Aorta (tissue), 5 donors: ENCODE results near the gene ADGRB3. TPM values are rescaled to one million over a fixed set of nuclear protein-coding genes. Genes with fewer than 3 reads are reported as not detected.

Experiments used
- ATAC-seq: fragments of 200-7000 bp; cut with Tn5 transposase; one replicate; pipeline ENCODE4 v1.9.1; 2022; ENCODE audit warnings: moderate library complexity; ENCODE audit not compliant: low FRiP score
- DNase-seq, 2 donors: peaks; one replicate each; pipeline ENCODE4 v3.0.0-alpha.2; 2020
- H3K27ac ChIP-seq, 2 donors: one replicate each; pipeline ENCODE4 v1.5.1; 2013; ENCODE audit warnings: low read length in 2 of 2, mild to moderate bottlenecking in 2 of 2, moderate library complexity in 2 of 2, control low read depth in 1 of 2, inconsistent platforms in 1 of 2, low read depth in 1 of 2
- H3K27me3 ChIP-seq, 2 donors: one replicate each; pipeline ENCODE4 v1.6.1; 2013; ENCODE audit warnings: control low read depth in 1 of 2, low read length in 1 of 2, mild to moderate bottlenecking in 1 of 2, moderate library complexity in 1 of 2; ENCODE audit not compliant: insufficient read depth in 2 of 2, control insufficient read depth in 1 of 2
- H3K36me3 ChIP-seq, 2 donors: one replicate each; pipeline ENCODE4 v1.6.1; 2013; ENCODE audit warnings: control low read depth in 1 of 2, low read length in 1 of 2, mild to moderate bottlenecking in 1 of 2; ENCODE audit not compliant: insufficient read depth in 2 of 2, control insufficient read depth in 1 of 2
- H3K4me1 ChIP-seq, 2 donors: one replicate each; pipeline ENCODE4 v1.6.1; 2013; ENCODE audit warnings: low read length in 2 of 2, control low read depth in 1 of 2, mild to moderate bottlenecking in 1 of 2, moderate library complexity in 1 of 2; ENCODE audit not compliant: insufficient read depth in 2 of 2, control insufficient read depth in 1 of 2
- H3K4me3 ChIP-seq, 2 donors: one replicate each; pipeline ENCODE4 v1.5.1; 2013; ENCODE audit warnings: low read length in 2 of 2, control low read depth in 1 of 2, mild to moderate bottlenecking in 1 of 2
- H3K9me3 ChIP-seq: one replicate; pipeline ENCODE4 v1.6.1; 2013; ENCODE audit warnings: mild to moderate bottlenecking, low read length; ENCODE audit not compliant: control insufficient read depth
- WGBS, 2 donors: extraction: QIAGEN DNeasy Blood & Tissue Kit; methylation state at CpG; one replicate each; pipeline ENCODE4 v1.1.7; 2013; 5-methylcytosine and 5-hydroxymethylcytosine counted together
- intact Hi-C, 2 donors: fragments of 100-400 bp; cut with DNase I; formaldehyde crosslinking; loops; one replicate each; pipeline versions ENCODE4 v1.14.2 to v1.15.0; 2022
- polyA plus RNA-seq, 2 donors: library from polyadenylated mRNA; stranded (reverse); fragments of 200-250 nt; gene quantifications; one replicate each; pipeline ENCODE4 v1.2.3, GENCODE V29; 2013
- total RNA-seq, 2 donors: library from RNA; stranded (reverse); fragmentation: NEBNext Ultra II Directional; extraction: Animal tissue kit (Norgen Biotek cat#: 25700); gene quantifications; one replicate each; pipeline ENCODE4 v1.2.1, GENCODE V29; 2021
- donor health status: healthy with polysubstance abuse.
- donor health status: Bipolar disorder and iron deficiency.
- donor health status: DM: no; HTN: no; CAD: no.
- donor health status: DM: no; HTN: no; CAD: no.
- donor health status: DM: yes; HTN: yes; CAD: no.

The ADGRB3 gene
- total and polyA plus RNA-seq, 4 donors, result 1.8 to 6.1 (median 5.4) TPM; not detected in 1

DNA sequence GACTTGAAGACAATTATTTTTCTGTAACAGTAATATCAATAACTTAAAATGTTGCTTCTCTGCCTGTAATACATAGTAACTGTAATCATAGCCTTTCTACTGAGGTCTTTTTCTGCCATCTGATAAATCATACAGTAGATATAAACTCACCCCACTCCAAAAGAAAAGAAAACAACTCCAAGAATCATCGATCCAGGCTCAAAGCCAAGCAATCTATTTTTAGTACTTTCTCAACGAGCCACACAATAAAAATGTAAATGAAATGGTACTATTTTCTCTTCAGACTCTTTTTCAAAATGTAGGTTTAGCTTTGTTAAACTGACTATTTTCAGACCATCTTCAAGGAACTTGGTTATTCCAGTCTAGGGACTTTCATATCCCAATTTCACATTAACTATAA, 493.3 kb downstream of the ADGRB3 start:
- ATAC-seq, result no peak
- no peak overlapping the region for H3K4me3 ChIP-seq
- DNase-seq, result no peak
- H3K27ac ChIP-seq, result no peak overlapping the region
- H3K4me1 ChIP-seq, result no peaks in the 10 kb centered on the region
- WGBS, 2 donors, result 0 to 11% methylated on average over 2 of the region's 2 CpGs
- H3K9me3 ChIP-seq, result no peaks in the 10 kb centered on the region
- no peaks in the 10 kb centered on the region for H3K27me3 ChIP-seq
- no peaks in the 10 kb centered on the region for H3K36me3 ChIP-seq
- intact Hi-C loops, result no loop called here

DNA sequence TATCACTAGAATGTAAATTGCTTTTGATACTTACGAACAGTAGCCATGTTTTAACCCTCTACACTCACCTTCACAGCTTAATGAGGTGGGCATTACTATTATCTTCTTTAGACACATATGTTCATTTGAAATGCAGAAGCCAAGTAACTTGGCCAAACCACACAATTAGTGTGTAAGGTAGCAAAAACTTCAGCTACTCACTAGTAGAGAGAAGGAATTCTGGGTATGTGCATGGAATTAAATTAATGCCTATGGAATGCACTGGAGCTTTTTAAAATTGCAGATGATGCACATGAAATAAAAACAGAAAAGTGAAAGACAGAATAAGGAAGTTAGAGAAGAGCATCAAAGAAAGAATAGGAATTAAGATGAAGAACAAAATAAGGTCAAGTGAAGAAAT, 494.0 kb downstream of the ADGRB3 start:
- ATAC-seq (no peak), DNase-seq (no peak)
- Histone ChIP-seq H3K4me3 (no peak overlapping the region), H3K36me3 (no peaks in the 10 kb centered on the region), H3K27ac (no peak overlapping the region), H3K4me1 (no peaks in the 10 kb centered on the region), H3K27me3 (no peaks in the 10 kb centered on the region), H3K9me3 (no peaks in the 10 kb centered on the region)
- 79 to 82% methylated on average over 1 of the region's 1 CpG for WGBS, 2 donors
- intact Hi-C loops, result no loop called here

- DNase-seq, result no peak
These were observed 500.8 kb downstream of the ADGRB3 start for GRCh38 chr6:69135927-69136326.

GRCh38 chr6:69138148-69138547, 503.1 kb downstream of the ADGRB3 start:
- no peaks in the 10 kb centered on the region for H3K9me3 ChIP-seq
- H3K4me3 ChIP-seq, result no peak overlapping the region
- intact Hi-C loops, result no loop called here
- DNase-seq (no peak), ATAC-seq (no peak)
- H3K27ac ChIP-seq, result no peak overlapping the region
- no peaks in the 10 kb centered on the region for H3K27me3 ChIP-seq
- no peaks in the 10 kb centered on the region for H3K4me1 ChIP-seq
- no peaks in the 10 kb centered on the region for H3K36me3 ChIP-seq

More at GRCh38 chr6:69135927-69136326, 500.8 kb downstream of the ADGRB3 start:
- no peaks in the 10 kb centered on the region for H3K4me1 ChIP-seq
- H3K4me3 ChIP-seq, result no peak overlapping the region
- H3K36me3 ChIP-seq, result no peaks in the 10 kb centered on the region
- no peak for ATAC-seq
- no peaks in the 10 kb centered on the region for H3K9me3 ChIP-seq
- no peak overlapping the region for H3K27ac ChIP-seq
- 16 to 20% methylated on average over 1 of the region's 1 CpG for WGBS, 2 donors
- intact Hi-C loops, result no loop called here
- no peaks in the 10 kb centered on the region for H3K27me3 ChIP-seq

GRCh38 chr6:69138893-69139494, 503.9 kb downstream of the ADGRB3 start:
- intact Hi-C loops, result no loop called here
- no peaks in the 10 kb centered on the region for H3K4me1 ChIP-seq
- no peaks in the 10 kb centered on the region for H3K9me3 ChIP-seq
- no peak overlapping the region for H3K27ac ChIP-seq
- WGBS, 2 donors, result 76 to 89% methylated on average over 4 of the region's 4 CpGs
- DNase-seq (no peak), ATAC-seq (no peak)
- no peaks in the 10 kb centered on the region for H3K36me3 ChIP-seq
- H3K27me3 ChIP-seq, result no peaks in the 10 kb centered on the region
- H3K4me3 ChIP-seq, result no peak overlapping the region

DNA sequence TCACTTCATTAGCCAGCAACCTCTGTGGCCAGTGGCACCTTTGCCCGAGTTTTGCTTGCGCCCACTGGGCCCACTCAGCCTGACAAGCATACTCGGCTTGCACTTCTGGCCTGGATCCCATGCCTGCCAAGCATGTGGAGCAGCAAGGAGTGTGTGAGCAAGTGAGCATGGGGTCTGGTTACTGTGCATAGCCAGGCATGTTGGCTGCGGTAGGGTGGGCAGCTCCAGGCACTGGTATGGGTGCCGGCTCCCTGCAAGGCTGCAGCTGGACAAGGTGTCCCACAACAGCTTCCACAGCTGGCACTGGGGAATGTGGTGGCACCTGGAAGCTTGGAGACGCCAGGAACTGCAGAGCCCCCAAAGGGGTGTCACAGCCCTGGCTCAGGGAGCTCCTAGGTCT, 510.0 kb downstream of the ADGRB3 start:
- no peaks in the 10 kb centered on the region for H3K9me3 ChIP-seq
- WGBS, 2 donors, result 80 to 82% methylated on average over 6 of the region's 6 CpGs
- H3K27me3 ChIP-seq, result no peaks in the 10 kb centered on the region
- no peak for ATAC-seq
- intact Hi-C loops, result no loop called here
- peak; percentile 39 to 54 for DNase-seq
- no peaks in the 10 kb centered on the region for H3K4me1 ChIP-seq
- no peak overlapping the region for H3K4me3 ChIP-seq
- H3K27ac ChIP-seq, result no peak overlapping the region
- H3K36me3 ChIP-seq, result no peaks in the 10 kb centered on the region

GRCh38 chr6:69146385-69146784, 511.3 kb downstream of the ADGRB3 start:
- H3K9me3 ChIP-seq, result no peaks in the 10 kb centered on the region
- H3K27ac ChIP-seq, result no peak overlapping the region
- H3K4me3 ChIP-seq, result no peak overlapping the region
- 79 to 83% methylated on average over 1 of the region's 1 CpG for WGBS, 2 donors
- intact Hi-C loops, result no loop called here
- no peaks in the 10 kb centered on the region for H3K36me3 ChIP-seq
- no peaks in the 10 kb centered on the region for H3K27me3 ChIP-seq
- DNase-seq, result no peak
- ATAC-seq, result no peak
- H3K4me1 ChIP-seq, result no peaks in the 10 kb centered on the region

DNA sequence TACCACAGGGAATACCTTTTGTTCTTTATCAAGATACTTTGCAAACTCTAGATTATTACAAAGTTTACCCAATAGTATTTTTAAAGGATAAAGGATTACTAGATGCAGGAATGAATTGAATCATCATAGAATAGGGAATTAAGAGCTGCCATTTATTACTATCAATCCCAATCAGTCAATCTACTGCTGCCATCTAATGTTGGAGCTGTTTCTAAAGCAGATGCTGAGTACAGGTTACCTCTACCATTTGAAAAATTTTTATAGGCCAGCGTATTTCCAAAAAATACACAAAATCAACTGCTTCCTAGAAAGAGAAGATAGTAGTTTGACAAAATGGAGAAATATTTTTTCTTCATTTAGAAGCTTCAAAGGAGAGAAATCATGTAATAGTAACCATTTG, 520.4 kb downstream of the ADGRB3 start:
- no peaks in the 10 kb centered on the region for H3K4me1 ChIP-seq
- intact Hi-C loops, result loop anchor here in 1 of 2 donors (10.0 kb wide), 1 partner anchor 151 kb away; no protein-coding TSS in a partner anchor
- no peak for DNase-seq
- H3K36me3 ChIP-seq, result no peaks in the 10 kb centered on the region
- no peak overlapping the region for H3K27ac ChIP-seq
- WGBS, 2 donors, result 83 to 86% methylated on average over 1 of the region's 1 CpG
- H3K4me3 ChIP-seq, result no peak overlapping the region
- no peak for ATAC-seq
- H3K27me3 ChIP-seq, result no peaks in the 10 kb centered on the region
- no peaks in the 10 kb centered on the region for H3K9me3 ChIP-seq

DNA sequence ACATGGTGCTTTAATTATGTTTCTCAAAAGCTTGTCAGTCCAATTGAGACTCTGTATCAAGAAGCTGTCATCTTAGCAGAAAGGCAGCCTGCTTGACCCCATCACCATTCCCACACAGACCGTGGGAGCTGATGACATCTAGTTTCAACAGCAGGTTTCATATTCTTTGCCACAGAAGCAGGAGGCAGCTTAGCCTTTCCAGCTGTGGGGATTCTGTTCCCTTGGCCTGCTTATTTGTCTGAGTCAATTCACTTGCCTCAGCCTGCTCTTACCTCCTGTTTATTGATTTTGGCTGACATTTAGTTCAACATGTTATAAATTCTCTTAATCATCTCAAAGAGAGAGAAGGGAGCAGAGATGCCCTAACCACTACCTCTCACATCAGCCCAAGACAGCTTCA, 527.7 kb downstream of the ADGRB3 start:
- no peak for DNase-seq
- no peaks in the 10 kb centered on the region for H3K27me3 ChIP-seq
- no peaks in the 10 kb centered on the region for H3K9me3 ChIP-seq
- no peak overlapping the region for H3K27ac ChIP-seq
- intact Hi-C loops, result no loop called here
- ATAC-seq, result no peak
- no peaks in the 10 kb centered on the region for H3K4me1 ChIP-seq
- no peak overlapping the region for H3K4me3 ChIP-seq
- H3K36me3 ChIP-seq, result no peaks in the 10 kb centered on the region
- 4 to 7% methylated on average over 1 of the region's 1 CpG for WGBS, 2 donors
